Activated naive CD4-positive, alpha-beta T cell treated with anti-CD3 and anti-CD28 coated beads, Interleukin-2, amount 50 U/mL, for 24 hours (primary cell): ENCODE measurements around the gene DDX1.

Source experiments
- H3K27ac Mint-ChIP-seq: one replicate; pipeline ENCODE4 v1.8.0; 2021; ENCODE audit warnings: mild to moderate bottlenecking, mixed read lengths
- H3K27me3 Mint-ChIP-seq: one replicate; pipeline ENCODE4 v1.8.0; 2021; ENCODE audit warnings: mixed read lengths
- H3K36me3 Mint-ChIP-seq: one replicate; pipeline ENCODE4 v1.8.0; 2021; ENCODE audit warnings: mixed read lengths
- H3K4me1 Mint-ChIP-seq: one replicate; pipeline ENCODE4 v1.8.0; 2021; ENCODE audit warnings: mixed read lengths
- H3K4me3 Mint-ChIP-seq: one replicate; pipeline ENCODE4 v1.8.0; 2021; ENCODE audit warnings: mild to moderate bottlenecking, mixed read lengths
- H3K9me3 Mint-ChIP-seq: one replicate; pipeline ENCODE4 v1.8.0; 2021; ENCODE audit warnings: mixed read lengths

DDX1 gene

GRCh38 chr2:15638720-15639119, 47.1 kb downstream of the DDX1 start:
- Mint-ChIP-seq H3K27ac (no peak overlapping the region), H3K4me1 (peaks cover 5% of the 10 kb centered on the region), H3K27me3 (no peaks in the 10 kb centered on the region), H3K4me3 (no peak overlapping the region), H3K36me3 (peaks cover 14% of the 10 kb centered on the region), H3K9me3 (no peaks in the 10 kb centered on the region)

GRCh38 chr2:15639323-15640251, 47.9 kb downstream of the DDX1 start:
- Mint-ChIP-seq H3K4me1 (peaks cover 5% of the 10 kb centered on the region), H3K36me3 (peaks cover 14% of the 10 kb centered on the region), H3K27ac (no peak overlapping the region), H3K9me3 (no peaks in the 10 kb centered on the region), H3K27me3 (no peaks in the 10 kb centered on the region), H3K4me3 (no peak overlapping the region)

- Mint-ChIP-seq H3K36me3 (peaks cover 14% of the 10 kb centered on the region), H3K4me3 (no peak overlapping the region), H3K9me3 (no peaks in the 10 kb centered on the region), H3K27me3 (no peaks in the 10 kb centered on the region), H3K4me1 (peaks cover 5% of the 10 kb centered on the region), H3K27ac (no peak overlapping the region)
These were observed 48.6 kb downstream of the DDX1 start for GRCh38 chr2:15640261-15640711.

GRCh38 chr2:15640784-15641183, 49.1 kb downstream of the DDX1 start:
- Mint-ChIP-seq H3K9me3 (no peaks in the 10 kb centered on the region), H3K4me3 (no peak overlapping the region), H3K4me1 (peaks cover 5% of the 10 kb centered on the region), H3K36me3 (peaks cover 14% of the 10 kb centered on the region), H3K27ac (no peak overlapping the region), H3K27me3 (no peaks in the 10 kb centered on the region)

GRCh38 chr2:15641530-15641982, 49.9 kb downstream of the DDX1 start:
- H3K27ac Mint-ChIP-seq = no peak overlapping the region
- H3K4me3 Mint-ChIP-seq = no peak overlapping the region
- H3K27me3 Mint-ChIP-seq = no peaks in the 10 kb centered on the region
- H3K9me3 Mint-ChIP-seq = no peaks in the 10 kb centered on the region
- H3K36me3 Mint-ChIP-seq = peaks cover 14% of the 10 kb centered on the region
- peaks cover 5% of the 10 kb centered on the region for H3K4me1 Mint-ChIP-seq

- Mint-ChIP-seq H3K4me1 (peaks cover 4% of the 10 kb centered on the region), H3K27me3 (no peaks in the 10 kb centered on the region), H3K9me3 (no peaks in the 10 kb centered on the region), H3K4me3 (no peak overlapping the region), H3K36me3 (peaks cover 14% of the 10 kb centered on the region), H3K27ac (no peak overlapping the region)
These were observed 50.5 kb downstream of the DDX1 start for GRCh38 chr2:15642011-15642814.

GRCh38 chr2:15642815-15643500, 51.3 kb downstream of the DDX1 start:
- Mint-ChIP-seq H3K4me1 (no peaks in the 10 kb centered on the region), H3K9me3 (no peaks in the 10 kb centered on the region), H3K27ac (no peak overlapping the region), H3K36me3 (peaks cover 14% of the 10 kb centered on the region), H3K27me3 (no peaks in the 10 kb centered on the region), H3K4me3 (no peak overlapping the region)

- Mint-ChIP-seq H3K36me3 (peaks cover 14% of the 10 kb centered on the region), H3K4me3 (no peak overlapping the region), H3K4me1 (no peaks in the 10 kb centered on the region), H3K27ac (no peak overlapping the region), H3K27me3 (no peaks in the 10 kb centered on the region), H3K9me3 (no peaks in the 10 kb centered on the region)
These were observed 52.3 kb downstream of the DDX1 start for GRCh38 chr2:15643791-15644585.

- Mint-ChIP-seq H3K4me3 (no peak overlapping the region), H3K36me3 (peaks cover 14% of the 10 kb centered on the region), H3K9me3 (no peaks in the 10 kb centered on the region), H3K27me3 (no peaks in the 10 kb centered on the region), H3K27ac (no peak overlapping the region), H3K4me1 (no peaks in the 10 kb centered on the region)
These were observed 53.6 kb downstream of the DDX1 start for GRCh38 chr2:15645300-15645699.

GRCh38 chr2:15645720-15646385, 54.2 kb downstream of the DDX1 start:
- Mint-ChIP-seq H3K4me3 (no peak overlapping the region), H3K36me3 (peaks cover 12% of the 10 kb centered on the region), H3K27ac (no peak overlapping the region), H3K4me1 (no peaks in the 10 kb centered on the region), H3K27me3 (no peaks in the 10 kb centered on the region), H3K9me3 (no peaks in the 10 kb centered on the region)

GRCh38 chr2:15646661-15647060, 55.0 kb downstream of the DDX1 start:
- H3K4me1 Mint-ChIP-seq = no peaks in the 10 kb centered on the region
- no peaks in the 10 kb centered on the region for H3K9me3 Mint-ChIP-seq
- H3K36me3 Mint-ChIP-seq = peaks cover 5% of the 10 kb centered on the region
- H3K27me3 Mint-ChIP-seq = no peaks in the 10 kb centered on the region
- H3K27ac Mint-ChIP-seq = no peak overlapping the region
- no peak overlapping the region for H3K4me3 Mint-ChIP-seq

GRCh38 chr2:15647622-15648590, 56.2 kb downstream of the DDX1 start:
- Mint-ChIP-seq H3K27me3 (no peaks in the 10 kb centered on the region), H3K4me3 (no peak overlapping the region), H3K27ac (peak overlapping the region; percentile 47), H3K9me3 (no peaks in the 10 kb centered on the region), H3K36me3 (peaks cover under 1% of the 10 kb centered on the region), H3K4me1 (no peaks in the 10 kb centered on the region)

- H3K36me3 Mint-ChIP-seq = no peaks in the 10 kb centered on the region
- no peaks in the 10 kb centered on the region for H3K27me3 Mint-ChIP-seq
- H3K4me3 Mint-ChIP-seq = no peak overlapping the region
- peak overlapping the region; percentile 47 for H3K27ac Mint-ChIP-seq
- H3K4me1 Mint-ChIP-seq = no peaks in the 10 kb centered on the region
- H3K9me3 Mint-ChIP-seq = no peaks in the 10 kb centered on the region
These were observed 57.2 kb downstream of the DDX1 start for GRCh38 chr2:15648593-15649525.
